Measurements from ENCODE around the gene NUPR1.
"Not testable (repeated sequence)": the region's sequence is repeated elsewhere in the genome, so short reads cannot be mapped to it uniquely, and the experiment has no call there.

Gene NUPR1

GRCh38 chr16:28495098-28495793 is 43.5 kb downstream of the NUPR1 start:
- no peak overlapping the region for H3K4me3 ChIP-seq (ENCODE audit: insufficient read length, low read depth)
- peaks cover 3% of the 10 kb centered on the region for H3K4me1 ChIP-seq (ENCODE audit: insufficient read depth, insufficient read length)
- DNase-seq (ENCODE audit: low read depth, low spot score) = no peak

DNA sequence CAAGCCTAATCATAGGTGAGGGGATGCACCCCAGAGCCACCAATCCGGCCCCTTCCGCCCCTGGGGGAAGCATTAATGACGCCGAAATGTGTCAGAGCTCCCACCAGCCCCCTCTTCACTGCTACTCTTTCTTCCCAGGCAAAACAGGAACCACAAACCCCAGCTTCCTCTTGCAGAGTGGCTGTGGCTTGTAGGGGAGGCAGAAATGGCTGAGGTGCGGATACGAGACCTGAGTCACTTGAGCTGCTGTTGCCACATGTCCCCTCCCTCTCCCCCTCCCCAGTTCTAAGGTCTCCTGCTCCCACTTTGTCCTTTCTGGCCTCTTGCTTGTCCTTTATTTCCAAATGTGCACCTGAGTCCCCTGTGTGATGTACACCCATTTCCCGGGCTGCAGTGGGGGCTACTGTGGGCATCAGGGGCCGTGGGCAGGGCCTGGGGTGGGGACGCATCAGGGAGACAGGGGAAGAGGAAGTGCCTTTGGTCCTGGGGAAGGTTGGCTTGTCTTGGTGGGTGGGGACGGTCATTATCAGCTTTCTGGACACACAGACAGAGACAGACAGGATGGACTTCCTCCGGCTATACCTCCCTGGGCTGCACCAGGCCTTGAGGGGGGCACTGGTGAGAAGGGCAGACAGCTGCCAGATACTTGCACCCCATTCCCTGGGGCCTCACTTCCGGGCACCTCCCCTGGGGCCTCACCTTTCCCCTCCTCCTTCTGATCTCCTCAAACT is 44.5 kb downstream of the NUPR1 start, which contains the start of gene APOBR:
Gene APOBR, plus strand, starts transcription at position 523 of the 731 bp plus-strand sequence. Its CDS starts 39 bp downstream, at position 562.
- Histone ChIP-seq H3K4me3 (ENCODE audit: insufficient read length, low read depth) (no peak within 1 kb of the TSS), H3K4me1 (ENCODE audit: insufficient read depth, insufficient read length) (no peaks in the 10 kb centered on the region), H3K27me3 (ENCODE audit: insufficient read depth, insufficient read length) (no peaks in the 10 kb centered on the region), H3K9ac (ENCODE audit: insufficient read length, low read depth) (no peak within 1 kb of the TSS), H3K36me3 (ENCODE audit: insufficient read depth, insufficient read length, low read length) (peaks cover 2% of the 10 kb centered on the region), H3K9me3 (ENCODE audit: insufficient read depth, low read length) (no peaks in the 10 kb centered on the region)
- no peak for DNase-seq (ENCODE audit: low read depth, low spot score)
- TF ChIP-seq SUZ12 (IDR thresholded peaks at IDR 0.05; ENCODE audit: extremely low read depth, insufficient read depth, insufficient read length) (no peak), ZNF274 (IDR thresholded peaks at IDR 0.05; ENCODE audit: low read depth, low read length) (no peak), YY1 (IDR thresholded peaks at IDR 0.05; ENCODE audit: insufficient read depth, insufficient read length) (no peak)

More at GRCh38 chr16:28495098-28495793, 43.5 kb downstream of the NUPR1 start:
- H3K36me3 ChIP-seq (ENCODE audit: insufficient read depth, insufficient read length, low read length) = no peaks in the 10 kb centered on the region
- H3K9me3 ChIP-seq (ENCODE audit: insufficient read depth, low read length) = no peaks in the 10 kb centered on the region
- TF ChIP-seq ZNF274 (IDR thresholded peaks at IDR 0.05; ENCODE audit: low read depth, low read length) (no peak), SUZ12 (IDR thresholded peaks at IDR 0.05; ENCODE audit: extremely low read depth, insufficient read depth, insufficient read length) (no peak), YY1 (IDR thresholded peaks at IDR 0.05; ENCODE audit: insufficient read depth, insufficient read length) (no peak)
- H3K9ac ChIP-seq (ENCODE audit: insufficient read length, low read depth) = no peak overlapping the region
- H3K27me3 ChIP-seq (ENCODE audit: insufficient read depth, insufficient read length) = no peaks in the 10 kb centered on the region

GRCh38 chr16:28492511-28492910 is 46.3 kb downstream of the NUPR1 start:
- H3K4me1 ChIP-seq (ENCODE audit: insufficient read depth, insufficient read length) = no peaks in the 10 kb centered on the region
- H3K9ac ChIP-seq (ENCODE audit: insufficient read length, low read depth) = no peak overlapping the region
- H3K4me3 ChIP-seq (ENCODE audit: insufficient read length, low read depth) = peak overlapping the region; percentile 68
- peaks cover 13% of the 10 kb centered on the region for H3K36me3 ChIP-seq (ENCODE audit: insufficient read depth, insufficient read length, low read length)
- no peaks in the 10 kb centered on the region for H3K9me3 ChIP-seq (ENCODE audit: insufficient read depth, low read length)
- DNase-seq (ENCODE audit: low read depth, low spot score) = no peak
- TF ChIP-seq YY1 (IDR thresholded peaks at IDR 0.05; ENCODE audit: insufficient read depth, insufficient read length) = no peak
- TF ChIP-seq ZNF274 (IDR thresholded peaks at IDR 0.05; ENCODE audit: low read depth, low read length) = no peak
- TF ChIP-seq SUZ12 (IDR thresholded peaks at IDR 0.05; ENCODE audit: extremely low read depth, insufficient read depth, insufficient read length) = no peak
- no peaks in the 10 kb centered on the region for H3K27me3 ChIP-seq (ENCODE audit: insufficient read depth, insufficient read length)

GRCh38 chr16:28491970-28492474 is 46.8 kb downstream of the NUPR1 start, which contains the start of gene CLN3:
CLN3 (minus strand) TSS chr16:28492074; CDS start chr16:28491759, 315 bp downstream.
- TF ChIP-seq SUZ12 (IDR thresholded peaks at IDR 0.05; ENCODE audit: extremely low read depth, insufficient read depth, insufficient read length) (no peak), YY1 (IDR thresholded peaks at IDR 0.05; ENCODE audit: insufficient read depth, insufficient read length) (peak; percentile 98), ZNF274 (IDR thresholded peaks at IDR 0.05; ENCODE audit: low read depth, low read length) (no peak)
- Histone ChIP-seq H3K36me3 (ENCODE audit: insufficient read depth, insufficient read length, low read length) (peaks cover 18% of the 10 kb centered on the region), H3K4me3 (ENCODE audit: insufficient read length, low read depth) (peak within 1 kb of the TSS; percentile 68), H3K9me3 (ENCODE audit: insufficient read depth, low read length) (no peaks in the 10 kb centered on the region), H3K9ac (ENCODE audit: insufficient read length, low read depth) (peak within 1 kb of the TSS; percentile 80), H3K4me1 (ENCODE audit: insufficient read depth, insufficient read length) (no peaks in the 10 kb centered on the region), H3K27me3 (ENCODE audit: insufficient read depth, insufficient read length) (no peaks in the 10 kb centered on the region)
- DNase-seq (ENCODE audit: low read depth, low spot score) = peak; percentile 89

DNA sequence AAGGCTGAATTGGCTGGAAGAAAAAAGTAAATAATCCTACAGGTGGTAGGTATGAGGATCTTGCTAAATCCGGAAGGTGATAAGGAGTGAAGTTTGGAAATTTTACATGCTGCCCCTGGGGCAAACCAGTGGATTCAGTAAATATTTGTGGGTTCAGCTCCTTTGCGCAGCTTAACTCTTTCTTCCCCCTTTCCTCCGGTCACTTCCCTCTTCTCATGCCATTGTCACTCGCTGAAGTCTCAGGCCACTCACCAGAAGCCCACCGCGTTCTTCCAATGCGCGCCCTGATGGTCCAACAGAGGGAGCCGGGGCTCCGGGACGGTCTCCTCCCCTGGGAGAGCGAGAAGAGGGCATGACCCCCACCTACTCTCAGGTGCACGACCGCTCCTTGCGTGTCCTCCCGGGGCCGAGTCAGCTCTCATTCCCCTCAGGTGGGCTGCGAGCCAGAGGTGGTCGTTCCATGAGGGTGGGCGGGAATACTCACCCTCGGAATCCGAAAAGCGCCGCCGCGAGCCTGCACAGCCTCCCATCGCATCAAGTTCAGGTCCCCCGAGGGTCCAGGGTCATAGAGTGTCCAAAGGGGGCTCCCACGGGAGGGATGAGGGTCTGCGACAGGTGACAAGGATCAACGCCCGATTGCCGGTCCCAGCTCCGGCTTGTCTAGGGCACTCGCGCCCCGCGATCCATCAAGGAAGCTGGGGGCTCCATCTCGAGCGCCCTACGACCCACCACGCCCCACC is 47.4 kb downstream of the NUPR1 start:
- no peak for TF ChIP-seq ZNF274 (IDR thresholded peaks at IDR 0.05; ENCODE audit: low read depth, low read length)
- TF ChIP-seq SUZ12 (IDR thresholded peaks at IDR 0.05; ENCODE audit: extremely low read depth, insufficient read depth, insufficient read length) = no peak
- TF ChIP-seq YY1 (IDR thresholded peaks at IDR 0.05; ENCODE audit: insufficient read depth, insufficient read length) = no peak
- Histone ChIP-seq H3K36me3 (ENCODE audit: insufficient read depth, insufficient read length, low read length) (peaks cover 21% of the 10 kb centered on the region), H3K27me3 (ENCODE audit: insufficient read depth, insufficient read length) (no peaks in the 10 kb centered on the region), H3K9me3 (ENCODE audit: insufficient read depth, low read length) (no peaks in the 10 kb centered on the region), H3K4me1 (ENCODE audit: insufficient read depth, insufficient read length) (no peaks in the 10 kb centered on the region), H3K9ac (ENCODE audit: insufficient read length, low read depth) (peak overlapping the region; percentile 80), H3K4me3 (ENCODE audit: insufficient read length, low read depth) (peak overlapping the region; percentile 68)
- DNase-seq (ENCODE audit: low read depth, low spot score) = no peak

- peaks cover 45% of the 10 kb centered on the region for H3K36me3 ChIP-seq (ENCODE audit: insufficient read depth, insufficient read length, low read length)
- H3K4me1 ChIP-seq (ENCODE audit: insufficient read depth, insufficient read length) = no peaks in the 10 kb centered on the region
- no peak overlapping the region for H3K4me3 ChIP-seq (ENCODE audit: insufficient read length, low read depth)
- H3K9ac ChIP-seq (ENCODE audit: insufficient read length, low read depth) = no peak overlapping the region
- H3K9me3 ChIP-seq (ENCODE audit: insufficient read depth, low read length) = no peaks in the 10 kb centered on the region
- no peaks in the 10 kb centered on the region for H3K27me3 ChIP-seq (ENCODE audit: insufficient read depth, insufficient read length)
- DNase-seq (ENCODE audit: low read depth, low spot score) = no peak
- TF ChIP-seq SUZ12 (IDR thresholded peaks at IDR 0.05; ENCODE audit: extremely low read depth, insufficient read depth, insufficient read length) (no peak), ZNF274 (IDR thresholded peaks at IDR 0.05; ENCODE audit: low read depth, low read length) (no peak), YY1 (IDR thresholded peaks at IDR 0.05; ENCODE audit: insufficient read depth, insufficient read length) (no peak)
These were observed 52.5 kb downstream of the NUPR1 start for GRCh38 chr16:28486266-28486665.

DNA sequence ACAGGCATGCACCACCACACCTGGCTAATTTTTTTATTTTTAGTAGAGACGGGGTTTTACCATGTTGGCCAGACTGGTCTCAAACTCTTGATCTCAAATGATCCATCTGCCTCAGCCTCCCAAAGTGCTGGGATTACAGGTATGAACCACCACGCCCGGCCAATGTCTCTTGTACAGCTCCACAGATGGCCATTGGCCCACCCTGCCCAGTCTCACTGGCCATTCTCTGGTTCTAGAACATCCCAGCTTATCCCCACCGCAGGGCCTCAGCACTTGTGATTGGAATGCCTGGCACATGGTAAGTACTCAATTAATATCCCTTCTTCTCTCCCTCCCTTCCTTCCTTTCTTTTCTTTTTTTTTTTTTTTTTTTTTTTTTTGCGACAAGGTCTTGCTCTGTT is 55.4 kb downstream of the NUPR1 start:
- H3K27me3 ChIP-seq (ENCODE audit: insufficient read depth, insufficient read length); H3K9me3 ChIP-seq (ENCODE audit: insufficient read depth, low read length); H3K4me3 ChIP-seq (ENCODE audit: insufficient read length, low read depth); H3K9ac ChIP-seq (ENCODE audit: insufficient read length, low read depth); DNase-seq (ENCODE audit: low read depth, low spot score); H3K4me1 ChIP-seq (ENCODE audit: insufficient read depth, insufficient read length): not testable (repeated sequence)
- H3K36me3 ChIP-seq (ENCODE audit: insufficient read depth, insufficient read length, low read length) = peaks cover 51% of the 10 kb centered on the region

Measured in NT2/D1 (cell line).